Dermis blood vessel endothelial cell (primary cell): ENCODE measurements around the gene STIM1. TPM values are rescaled to one million over a fixed set of nuclear protein-coding genes. Genes with fewer than 3 reads are reported as not detected.
"Not testable (repeated sequence)": the region's sequence is repeated elsewhere in the genome, so short reads cannot be mapped to it uniquely, and the experiment has no call there.

Experiments used
- DNase-seq: peaks from one replicate; pipeline ENCODE4 v3.0.0; 2010
- total RNA-seq: library from RNA; depleted of rRNA; stranded (reverse); fragments of >200 nt; gene quantifications from 2 replicates; pipeline ENCODE4 v1.2.3, GENCODE V29; 2014

STIM1 gene
- total RNA-seq, 1 donor from 2014 or later, result 31.5 TPM

DNA sequence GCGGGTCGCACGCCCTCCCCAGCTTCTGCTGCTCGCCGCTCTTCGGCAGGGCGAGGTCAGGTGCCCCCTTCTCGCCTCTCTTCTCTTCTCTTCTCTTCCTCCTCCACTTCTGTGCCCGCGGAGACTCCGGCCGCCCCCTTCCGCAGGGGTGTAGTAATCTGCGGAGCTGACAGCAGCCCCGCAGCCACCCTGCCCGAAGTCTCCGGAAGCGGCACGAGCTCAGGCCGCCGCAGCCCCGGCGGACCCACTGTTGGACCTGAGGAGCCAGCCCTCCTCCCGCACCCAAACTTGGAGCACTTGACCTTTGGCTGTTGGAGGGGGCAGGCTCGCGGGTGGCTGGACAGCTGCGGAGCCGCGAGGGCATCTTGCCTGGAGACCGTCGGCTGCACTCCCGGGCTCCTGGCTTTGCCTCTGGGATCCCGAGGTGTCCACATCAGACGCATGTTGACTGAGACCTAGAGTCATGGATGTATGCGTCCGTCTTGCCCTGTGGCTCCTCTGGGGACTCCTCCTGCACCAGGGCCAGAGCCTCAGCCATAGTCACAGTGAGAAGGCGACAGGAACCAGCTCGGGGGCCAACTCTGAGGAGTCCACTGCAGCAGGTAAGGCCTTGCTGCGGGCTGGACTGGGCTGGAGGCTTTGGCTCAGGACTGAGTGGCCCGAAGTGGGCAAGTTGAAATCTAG, 486 bp downstream of the STIM1 start:
- DNase-seq, result peak; percentile 39

DNA sequence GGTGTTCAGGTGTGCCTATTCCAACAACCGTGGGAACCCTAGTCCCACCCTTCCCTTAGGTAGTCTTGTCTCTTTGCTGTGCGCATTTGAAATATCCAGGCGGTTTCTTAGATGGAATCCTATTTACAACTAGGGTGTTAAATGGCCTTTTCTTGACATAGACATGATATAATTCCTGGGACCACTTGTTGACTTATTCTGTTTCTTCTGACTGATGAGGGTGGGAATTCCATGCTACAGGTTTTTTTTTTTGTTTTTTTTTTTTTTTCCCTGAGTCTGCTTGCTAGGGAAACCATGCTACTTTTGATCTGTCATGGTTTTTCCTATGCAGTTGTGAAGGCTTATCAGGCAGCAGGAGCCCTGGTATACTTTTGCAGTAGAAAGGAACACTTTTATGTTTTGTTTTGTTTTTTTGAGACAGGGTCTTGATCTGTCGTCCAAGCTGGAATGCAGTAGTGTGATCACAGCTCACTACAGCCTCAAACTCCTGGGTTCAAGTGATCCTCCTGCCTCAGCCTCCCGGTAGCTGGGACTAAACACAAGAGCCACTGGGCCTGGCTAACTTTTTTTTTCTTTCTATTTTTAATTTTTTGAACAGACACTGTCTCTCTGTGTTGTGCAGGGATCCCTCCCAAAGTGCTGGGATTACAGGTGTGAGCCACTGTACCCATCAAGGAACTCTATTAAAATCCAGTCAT, 1.5 kb downstream of the STIM1 start:
- DNase-seq, result no peak

DNA sequence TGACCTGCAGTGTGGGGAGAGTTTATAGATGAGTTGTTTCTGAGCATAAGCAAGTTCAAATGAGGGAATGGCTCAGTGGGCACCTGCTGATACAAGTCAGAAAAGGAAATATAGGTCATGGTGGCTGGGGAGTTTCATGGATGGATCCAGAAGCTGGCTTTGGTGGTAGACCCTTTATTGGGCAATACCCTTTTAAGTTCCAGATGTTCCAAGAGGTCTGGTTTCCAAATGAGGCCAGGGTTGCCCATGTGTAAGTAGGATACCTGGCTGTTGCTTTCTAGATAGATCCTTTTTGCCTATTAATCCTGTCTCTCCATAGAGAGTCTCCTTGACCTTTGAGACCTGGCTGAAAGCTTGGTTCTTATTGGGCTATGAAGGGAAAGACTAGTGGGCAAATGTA, 2.2 kb downstream of the STIM1 start:
- DNase-seq, result no peak

DNA sequence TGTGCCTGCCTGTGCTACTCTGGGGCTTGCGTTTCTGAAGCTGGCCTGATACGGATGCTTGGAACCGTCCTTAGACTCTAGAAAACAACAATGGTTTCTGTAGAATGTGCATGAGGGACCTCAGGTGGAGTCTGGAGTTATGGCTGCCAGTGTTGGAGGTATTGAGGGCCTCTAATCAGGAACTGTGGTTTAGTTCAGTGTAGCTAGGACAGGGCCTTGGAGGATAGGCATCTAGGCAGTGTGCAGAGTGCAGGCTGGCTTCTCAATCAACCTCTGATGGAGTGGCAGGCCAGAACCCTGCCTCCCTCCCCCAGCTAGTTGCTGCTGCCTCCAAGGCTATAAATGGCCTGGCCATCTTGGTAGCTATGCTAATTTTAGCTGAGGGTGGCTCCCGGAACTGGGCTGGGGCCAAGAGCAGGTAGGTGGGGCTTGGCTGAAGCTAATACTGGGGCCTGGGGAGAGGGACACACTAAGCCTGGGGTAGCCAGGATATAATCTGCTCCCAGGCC, 4.0 kb downstream of the STIM1 start:
- no peak for DNase-seq

DNA sequence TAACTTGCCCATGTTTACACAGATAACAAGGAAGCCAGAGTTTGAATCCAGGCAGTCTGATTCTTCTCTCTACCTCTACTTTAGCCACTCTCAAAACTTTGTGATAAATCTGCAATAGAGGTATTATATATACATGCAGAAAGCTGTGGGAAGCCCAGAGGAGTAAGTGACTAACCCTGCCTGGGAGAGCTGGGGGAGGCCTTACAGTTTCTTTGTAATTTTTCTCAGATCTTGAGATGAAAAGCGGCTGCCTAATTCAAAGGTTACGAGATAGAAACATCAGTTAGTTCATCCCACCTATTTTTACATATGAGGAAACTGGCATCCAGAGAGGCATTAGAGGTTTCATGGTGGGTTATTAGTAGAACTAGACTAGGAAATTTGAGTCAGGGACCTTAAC, 4.9 kb downstream of the STIM1 start:
- DNase-seq, result no peak

DNA sequence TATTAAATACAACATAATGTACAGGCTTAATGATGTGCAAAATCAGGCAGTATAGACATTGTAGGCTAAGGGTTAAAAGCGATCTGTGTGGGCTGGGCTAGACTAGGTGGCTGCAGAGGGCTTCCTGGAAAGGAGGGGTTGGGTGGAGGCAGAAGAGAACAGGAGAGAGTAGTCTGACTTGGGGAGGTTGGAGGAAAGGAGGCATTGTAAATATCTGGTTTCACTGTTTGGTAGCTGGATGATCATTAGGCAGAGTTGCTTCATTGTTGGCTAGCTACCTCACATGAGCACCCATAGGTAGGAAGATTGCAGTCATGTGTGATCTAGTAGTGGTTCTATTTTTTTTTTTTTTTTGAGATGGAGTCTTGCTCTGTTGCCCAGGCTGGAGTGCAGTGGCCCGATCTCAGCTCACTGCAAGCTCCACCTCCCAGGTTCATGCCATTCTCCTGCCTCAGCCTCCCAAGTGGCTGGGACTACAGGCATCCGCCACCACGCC, 5.5 kb downstream of the STIM1 start:
- DNase-seq, result not testable (repeated sequence)

DNA sequence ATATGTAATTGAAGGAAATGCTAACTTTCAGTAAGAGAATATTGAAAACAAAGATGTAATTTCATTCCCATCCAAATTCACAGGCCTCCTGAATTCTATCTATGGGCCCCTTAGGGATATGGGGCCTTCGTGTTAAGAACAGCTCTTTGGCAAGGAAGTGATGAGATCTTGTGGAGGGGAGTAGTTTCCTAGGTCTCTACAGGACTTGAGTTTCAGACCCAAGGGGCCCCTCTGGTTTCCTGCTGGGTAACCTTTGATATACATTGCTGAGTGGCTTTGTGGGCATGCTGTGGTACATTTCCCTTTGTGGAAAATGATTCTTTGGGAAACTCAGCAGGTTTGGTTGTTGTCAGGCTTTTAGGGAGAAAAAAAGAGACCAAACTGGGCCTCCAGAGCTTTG, 6.2 kb downstream of the STIM1 start:
- DNase-seq, result no peak

DNA sequence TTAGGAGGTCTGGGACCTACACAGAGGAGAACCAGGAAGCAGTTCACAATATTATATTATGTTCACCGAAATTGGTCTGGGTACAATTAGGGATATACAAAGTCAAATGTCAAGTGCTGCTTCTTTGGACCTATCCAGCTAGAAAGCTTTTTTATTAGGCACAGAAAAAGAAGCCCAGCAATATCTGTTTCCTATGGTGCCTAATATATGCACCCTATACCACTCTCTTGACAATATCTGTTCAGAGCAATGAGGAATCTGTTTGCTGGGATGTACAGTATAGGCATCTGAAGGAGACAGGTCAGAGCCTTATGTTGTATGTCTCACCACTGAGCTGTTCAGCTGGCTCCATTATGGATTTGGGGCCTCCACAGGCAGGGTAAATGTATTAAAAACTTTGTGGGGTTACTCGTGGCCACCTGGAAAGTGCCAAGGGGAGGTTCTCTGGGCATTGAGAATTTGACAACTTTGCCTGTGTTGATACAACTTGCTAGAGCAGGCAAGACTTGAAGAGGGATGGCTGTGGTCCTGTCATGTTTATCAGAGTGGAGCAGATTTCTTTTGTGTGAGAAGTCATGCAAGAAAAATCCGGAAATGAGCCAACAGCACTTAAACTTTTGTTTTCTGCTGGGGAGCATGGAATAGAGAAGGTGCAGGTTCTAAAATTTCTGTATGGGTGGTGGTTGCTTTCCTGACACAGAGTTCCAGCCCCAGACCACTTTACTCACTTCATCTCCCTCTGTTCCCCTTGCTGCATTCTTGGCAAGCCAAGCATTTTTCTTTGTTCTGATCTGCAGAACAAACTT, 10.1 kb downstream of the STIM1 start:
- DNase-seq, result peak; percentile 76

DNA sequence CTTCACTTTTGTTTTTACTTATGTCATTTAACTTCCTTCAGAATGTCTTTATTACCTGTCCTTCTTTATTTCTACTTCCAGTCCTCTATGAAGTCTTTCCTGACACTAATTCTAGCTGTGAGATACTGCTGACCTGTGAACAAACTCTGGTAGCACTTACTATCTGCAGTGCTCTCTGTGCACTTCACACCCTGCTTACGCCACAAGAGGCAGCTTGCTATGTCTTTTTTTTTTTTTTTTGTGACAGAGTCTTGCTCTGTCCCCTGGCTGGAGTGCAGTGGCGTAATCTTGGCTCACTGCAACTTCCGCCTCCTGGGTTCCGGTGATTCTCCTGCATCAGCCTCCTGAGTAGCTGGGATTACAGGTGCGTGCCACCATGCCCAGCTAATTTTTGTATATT, 10.7 kb downstream of the STIM1 start:
- DNase-seq, result peak; percentile 50

DNA sequence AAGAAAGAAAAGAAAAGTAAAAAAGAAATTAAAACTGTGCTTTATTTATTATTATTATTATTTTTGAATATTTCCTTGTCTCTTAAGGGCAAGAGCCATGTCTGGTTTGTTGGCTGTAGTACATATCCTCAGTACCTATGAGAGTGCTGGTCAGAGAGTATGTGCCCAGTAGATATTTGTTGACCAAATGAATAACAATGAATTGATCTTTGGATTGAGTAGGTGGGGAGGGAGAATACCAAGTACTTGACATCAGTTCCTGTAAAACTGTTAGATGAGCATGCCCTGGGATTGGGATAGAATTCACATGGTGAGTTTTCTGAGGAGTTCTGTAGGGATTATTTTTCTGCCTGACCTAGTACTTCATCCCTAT, 11.4 kb downstream of the STIM1 start:
- no peak for DNase-seq

DNA sequence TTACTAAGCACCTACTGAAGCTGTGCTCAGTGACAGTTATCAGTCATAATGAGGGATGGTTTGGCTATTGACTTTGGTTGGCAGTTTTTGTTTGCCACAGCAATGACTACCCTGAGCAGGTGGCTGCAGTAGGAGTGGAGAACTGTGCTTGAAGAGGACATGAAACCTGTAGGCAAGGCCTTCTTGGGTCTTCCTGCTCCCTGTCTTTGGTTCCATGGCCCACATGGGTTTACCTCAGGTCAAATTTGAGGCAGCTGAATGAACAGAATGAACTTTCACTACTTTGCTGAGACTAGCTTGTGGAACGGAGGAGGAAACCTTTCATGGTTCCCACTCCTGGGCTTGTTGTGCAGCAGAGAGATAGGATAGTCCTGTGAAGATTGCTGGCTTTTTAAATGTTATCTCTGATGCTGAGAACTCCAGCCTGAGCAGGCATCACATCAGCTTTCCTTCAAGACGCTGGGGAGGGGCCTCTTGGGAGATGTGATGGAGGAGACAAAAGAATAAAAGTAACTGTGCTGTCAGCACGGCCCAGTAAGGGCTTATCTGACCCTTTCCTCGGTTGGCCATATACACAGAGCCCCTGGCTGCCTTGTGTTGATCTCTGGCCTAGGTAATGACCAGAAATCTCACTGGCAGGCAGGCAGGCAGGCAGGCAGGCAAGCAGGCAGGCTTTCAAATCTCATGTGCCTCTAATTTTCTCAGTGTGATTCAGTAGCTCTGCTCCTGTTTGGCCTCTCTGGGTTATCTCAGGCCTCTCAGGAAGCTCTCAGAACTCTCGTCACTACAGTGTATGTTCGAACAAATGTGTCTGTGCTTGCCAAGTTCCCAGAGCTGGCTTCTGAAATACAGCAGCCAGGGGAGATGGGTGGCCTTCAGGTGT, 12.0 kb downstream of the STIM1 start:
- DNase-seq, result peak; percentile 82

DNA sequence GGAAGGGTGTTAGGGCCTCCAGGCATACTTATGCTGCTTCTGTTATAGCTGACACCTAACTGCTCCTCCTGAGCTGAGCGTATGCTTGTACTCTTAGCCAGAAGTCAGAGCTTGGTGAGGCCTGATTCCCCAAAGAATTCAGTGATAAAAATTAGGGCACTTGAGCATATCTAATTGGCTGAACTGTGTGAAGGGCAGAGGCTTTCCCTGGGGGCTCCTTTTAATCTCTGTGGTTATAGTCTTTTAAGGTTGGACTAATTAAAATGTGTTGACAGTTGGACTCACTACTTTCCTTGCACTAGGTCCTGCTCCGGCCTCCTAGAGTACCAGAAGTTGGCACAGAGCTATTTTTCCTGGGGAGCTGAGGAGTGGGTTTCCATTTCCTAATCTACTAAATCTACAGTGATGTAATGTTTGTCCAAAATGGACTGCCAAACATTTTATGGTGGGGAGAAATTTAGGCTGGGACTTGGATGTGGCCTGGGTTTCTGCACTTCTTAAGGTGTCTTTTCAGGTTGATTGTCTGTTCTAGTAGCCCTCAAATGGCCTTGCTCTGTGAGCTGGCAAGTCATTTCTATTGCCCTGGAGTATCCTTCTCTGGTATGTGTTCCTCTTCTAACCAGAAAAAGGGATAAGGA, 18.4 kb downstream of the STIM1 start:
- DNase-seq, result no peak

DNA sequence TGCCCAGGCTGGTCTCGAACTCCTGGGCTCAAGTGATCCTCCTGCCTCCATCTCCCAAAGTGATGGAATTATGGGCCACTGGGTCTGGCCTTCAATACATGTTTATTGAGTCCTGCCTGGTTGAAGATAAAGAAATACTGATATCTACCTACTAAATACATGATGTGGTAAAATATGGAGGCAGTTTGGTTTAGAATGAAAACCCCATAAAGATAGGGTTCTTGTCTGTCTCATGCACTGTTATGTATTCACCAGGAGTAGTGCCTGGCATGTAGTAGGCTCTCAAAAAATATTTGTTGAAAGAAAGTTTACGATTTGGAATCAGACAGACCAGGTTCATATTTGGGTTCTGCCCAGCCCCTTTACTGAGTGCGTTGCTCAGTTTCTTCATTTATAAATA, 21.1 kb downstream of the STIM1 start:
- no peak for DNase-seq

DNA sequence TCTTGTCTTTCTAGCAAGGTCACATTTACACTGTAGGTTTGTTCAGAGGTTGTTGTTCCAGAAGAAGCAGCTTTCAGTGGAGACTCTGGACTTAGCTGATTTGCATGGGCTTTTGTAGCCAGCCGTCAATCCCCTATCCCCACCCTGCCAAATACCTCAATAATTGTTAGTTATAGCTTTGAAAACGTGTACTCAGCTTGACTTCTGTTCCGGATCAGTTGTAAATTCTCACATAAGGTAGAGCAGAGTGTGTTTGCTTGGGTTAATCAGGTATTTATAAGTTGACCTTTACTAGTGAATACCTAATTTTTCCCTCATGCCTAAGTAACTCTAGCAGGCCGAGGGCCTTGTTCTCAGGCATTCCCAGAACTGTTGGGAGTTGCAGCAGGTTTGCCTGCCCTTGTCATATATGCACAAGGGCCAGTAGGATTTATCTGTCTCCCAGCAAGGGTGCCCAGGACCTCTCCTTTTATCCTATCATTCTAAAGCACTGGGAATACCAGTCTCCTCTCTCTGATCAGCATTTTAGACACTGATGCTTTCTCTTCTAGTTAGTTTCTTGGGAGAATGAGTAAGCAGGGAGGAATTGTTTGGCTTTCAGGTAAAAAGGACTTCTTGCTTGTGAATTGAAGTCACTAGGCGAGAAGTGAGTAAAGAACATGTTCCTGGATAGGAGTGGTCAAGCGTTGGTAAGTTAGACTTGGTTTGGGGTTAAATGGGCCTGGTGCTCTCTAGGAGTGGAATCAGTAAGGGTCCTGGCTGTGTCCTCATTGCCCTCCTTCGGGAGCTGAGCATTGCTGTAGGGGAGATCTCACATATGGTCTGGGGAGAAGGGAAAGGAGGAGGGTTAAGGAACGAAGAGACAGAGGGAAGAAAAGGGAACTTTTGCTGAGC, 22.1 kb downstream of the STIM1 start:
- no peak for DNase-seq

DNA sequence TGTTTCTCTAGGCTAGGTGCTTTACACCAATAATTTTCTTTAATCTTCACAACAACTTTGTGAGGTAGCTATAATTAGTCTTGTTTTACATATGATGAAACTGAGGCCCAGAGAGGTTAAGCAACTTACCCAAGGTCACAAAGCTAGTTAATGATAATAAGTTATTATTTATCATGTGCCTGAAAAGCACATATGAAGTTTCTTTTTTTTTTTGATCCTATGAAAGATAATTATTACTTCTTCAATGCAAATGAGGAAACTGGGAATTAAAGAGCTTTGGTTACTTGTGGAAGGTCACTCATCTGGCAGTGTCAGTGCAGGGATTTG, 22.8 kb downstream of the STIM1 start:
- no peak for DNase-seq

DNA sequence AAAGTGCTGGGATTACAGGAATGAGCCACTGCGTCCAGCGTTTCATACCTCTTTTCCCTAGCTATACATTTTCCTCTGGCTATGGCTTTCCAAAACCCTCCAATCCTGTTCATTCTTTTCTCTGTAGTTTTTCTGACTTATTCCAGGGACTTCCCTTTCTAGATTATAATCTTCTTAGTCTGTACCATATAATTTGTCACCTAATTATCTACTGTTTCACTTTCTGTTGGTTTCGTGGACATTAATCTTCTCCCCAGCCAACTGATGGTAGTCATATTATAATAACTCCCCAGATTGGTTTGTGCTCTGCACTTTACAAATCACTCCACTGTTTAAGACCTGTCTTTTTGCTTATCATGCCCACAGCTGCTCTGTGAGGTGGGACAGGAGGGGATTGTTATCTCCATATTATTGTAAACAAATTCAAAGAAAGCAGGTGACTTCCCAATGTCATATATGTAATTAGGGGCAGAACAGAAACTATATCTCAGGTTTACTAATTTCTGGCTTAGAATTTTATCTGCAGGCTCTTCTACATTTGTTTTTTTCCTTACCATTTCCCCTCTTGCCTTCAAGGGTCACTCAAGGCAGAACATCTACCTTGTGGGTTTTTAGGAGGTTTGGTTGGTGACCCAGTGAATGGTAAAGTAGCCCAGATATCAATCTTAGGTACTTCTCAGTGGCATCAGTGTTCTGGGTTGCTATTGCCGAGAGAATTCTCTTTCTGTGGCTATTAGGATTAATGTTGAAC, 23.9 kb downstream of the STIM1 start:
- no peak for DNase-seq

DNA sequence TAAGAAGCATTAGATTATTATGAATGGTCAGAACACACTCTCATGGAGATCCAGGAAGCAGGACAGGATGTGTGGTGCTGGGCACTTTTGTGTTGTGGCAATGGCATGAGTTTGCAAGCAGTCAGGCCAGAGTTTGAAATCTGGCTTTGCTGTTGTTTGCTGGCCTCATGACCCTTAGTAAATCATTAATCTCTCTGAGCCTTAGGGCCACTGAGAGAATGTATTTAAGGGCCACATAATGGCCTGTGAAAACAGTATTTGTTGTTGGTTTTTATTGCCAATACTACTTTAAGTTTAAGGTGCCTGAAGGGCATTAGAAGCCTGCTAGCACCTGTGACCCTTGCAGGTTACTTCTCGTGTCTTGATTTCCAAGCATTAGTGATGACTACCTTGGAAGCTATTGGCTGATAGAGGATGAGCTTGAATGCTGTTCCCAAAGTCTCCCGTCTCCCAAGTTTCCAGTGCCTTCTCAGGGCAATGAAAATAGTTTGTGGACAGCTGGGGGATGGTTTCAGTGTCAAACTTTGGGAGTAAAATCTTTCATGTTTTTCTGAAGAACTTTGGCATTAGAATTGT, 24.6 kb downstream of the STIM1 start:
- peak; percentile 67 for DNase-seq

DNA sequence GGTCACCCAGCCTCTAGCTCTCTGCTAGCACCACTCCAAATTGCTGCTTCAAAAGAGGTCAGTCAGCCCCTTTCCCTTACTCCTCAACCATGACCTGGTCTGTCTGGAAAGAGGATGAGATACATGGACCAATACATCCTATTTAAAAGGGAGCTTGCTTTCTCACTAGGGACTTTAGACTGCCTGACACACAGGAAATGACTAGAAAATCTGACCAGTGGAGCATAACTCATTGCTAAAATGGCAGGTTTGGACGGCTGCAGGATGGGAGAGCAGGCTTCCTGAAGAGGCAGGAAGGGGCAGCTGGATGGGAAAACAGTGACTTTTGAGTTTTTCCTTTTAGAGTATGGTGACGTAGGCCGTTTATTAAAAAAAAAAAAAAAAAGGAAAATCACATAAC, 25.3 kb downstream of the STIM1 start:
- peak; percentile 56 for DNase-seq

DNA sequence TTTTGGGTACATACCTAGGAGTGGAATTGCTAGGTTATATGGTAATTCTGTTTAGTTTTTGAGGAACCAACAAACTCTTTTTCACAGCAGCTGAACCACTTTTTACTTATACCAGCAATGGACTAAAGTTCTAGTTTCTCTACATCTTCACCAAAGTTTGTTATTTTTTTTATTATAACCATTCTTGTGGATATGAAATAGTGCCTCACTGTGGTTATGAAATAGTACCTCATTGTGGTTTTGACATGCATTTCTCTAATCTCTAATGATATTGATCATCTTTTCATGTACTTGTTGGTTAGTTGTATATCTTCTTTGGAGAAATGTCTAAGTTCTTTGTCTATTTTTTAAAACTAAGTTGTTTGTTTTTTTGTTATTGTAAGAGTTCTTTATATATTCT, 27.2 kb downstream of the STIM1 start:
- DNase-seq, result no peak

DNA sequence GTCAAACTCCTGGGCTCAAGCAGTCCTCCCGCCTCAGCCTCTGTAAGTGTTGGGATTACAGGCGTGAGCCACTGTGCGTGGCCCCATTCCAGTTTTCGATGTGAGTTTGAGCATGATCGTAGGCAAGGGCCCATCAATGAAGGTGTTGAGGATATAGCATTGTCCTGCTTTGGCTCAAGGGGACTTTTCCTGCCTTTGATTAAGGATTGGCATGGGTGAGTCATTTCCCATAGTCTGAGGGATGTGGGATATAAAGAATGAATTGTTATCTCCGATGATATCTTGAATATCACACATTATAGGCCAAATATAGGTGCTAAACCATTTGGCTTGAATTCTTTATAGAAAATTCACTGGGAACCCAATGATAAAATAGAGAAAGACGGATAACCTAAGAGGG, 30.4 kb downstream of the STIM1 start:
- DNase-seq, result peak; percentile 70
